GM12865 (cell line): ENCODE measurements around the gene ZNF695.
A peak's percentile ranks its signal among the peaks of the same experiment; 100 is the strongest.

Experiments
- DNase-seq: peaks from one replicate; pipeline ENCODE4 v3.0.0; 2010; ENCODE audit warnings: low read depth
- H3K4me3 ChIP-seq: 2 replicates; pipeline ENCODE4 v1.5.1; 2011; ENCODE audit warnings: mild to moderate bottlenecking, low read depth, low read length, control low read depth
- CTCF ChIP-seq: IDR thresholded peaks from 2 replicates; pipeline ENCODE4 v1.5.1; 2011; ENCODE audit warnings: low read length, control low read depth, low read depth, inconsistent platforms; ENCODE audit not compliant: insufficient read depth; ENCODE audit errors: missing control alignments

Gene ZNF695

GRCh38 chr1:246966502-246966901 lies 41.4 kb downstream of the ZNF695 start:
- H3K4me3 ChIP-seq, result no peak overlapping the region
- no peak for DNase-seq
- no peak for TF ChIP-seq CTCF

GRCh38 chr1:246959944-246960693 lies 47.7 kb downstream of the ZNF695 start:
- peak; percentile 5 for DNase-seq
- no peak for TF ChIP-seq CTCF
- H3K4me3 ChIP-seq, result no peak overlapping the region

- H3K4me3 ChIP-seq, result no peak overlapping the region
- no peak for TF ChIP-seq CTCF
- DNase-seq, result no peak
Measured at GRCh38 chr1:246954126-246954525, 53.7 kb downstream of the ZNF695 start.

GRCh38 chr1:246951413-246951812 lies 56.4 kb downstream of the ZNF695 start:
- no peak for TF ChIP-seq CTCF

GRCh38 chr1:246949956-246950355 lies 57.9 kb downstream of the ZNF695 start:
- TF ChIP-seq CTCF, result no peak
- DNase-seq, result no peak
- H3K4me3 ChIP-seq, result no peak overlapping the region

More at GRCh38 chr1:246951413-246951812, 56.4 kb downstream of the ZNF695 start:
- no peak overlapping the region for H3K4me3 ChIP-seq
- no peak for DNase-seq

- no peak overlapping the region for H3K4me3 ChIP-seq
- no peak for TF ChIP-seq CTCF
- no peak for DNase-seq
Measured at GRCh38 chr1:246947255-246947654, 60.6 kb downstream of the ZNF695 start.

- no peak for TF ChIP-seq CTCF
- no peak for DNase-seq
Measured at GRCh38 chr1:246946366-246946765, 61.5 kb downstream of the ZNF695 start.

More at GRCh38 chr1:246946366-246946765, 61.5 kb downstream of the ZNF695 start:
- H3K4me3 ChIP-seq, result no peak overlapping the region
